ENCODE measurements around the gene MBNL1. TPM values are rescaled to one million over a fixed set of nuclear protein-coding genes. Genes with fewer than 3 reads are reported as not detected.

Gene MBNL1
- total RNA-seq, 1 experiment from 2014 or later, result 117 TPM

- ChIA-PET POLR2A (ENCODE audit: low non-redundant PET) (interaction anchor here (0.7 kb wide), 1 partner anchor 134 kb away, joined by 3 read pairs; no protein-coding TSS in a partner anchor), CTCF (interaction anchor here (1.1 kb wide), 1 partner anchor 201 kb away, joined by 3 read pairs; no protein-coding TSS in a partner anchor)
- peaks cover 4% of the 10 kb centered on the region for H3K4me1 ChIP-seq (ENCODE audit: insufficient read depth, low read length, poor library complexity, severe bottlenecking)
- intact Hi-C loops (cut with micrococcal nuclease; ENCODE audit: unreplicated experiment), result no loop called here
- no peak overlapping the region for H3K4me3 ChIP-seq (ENCODE audit: low read depth, low read length, poor library complexity, severe bottlenecking)
- H3K27ac ChIP-seq (ENCODE audit: low read depth, low read length, poor library complexity, severe bottlenecking), result no peak overlapping the region
- no peak for DNase-seq (ENCODE audit: low spot score)
- no peaks in the 10 kb centered on the region for H3K27me3 ChIP-seq (replicated peaks; ENCODE audit: insufficient read depth, low read depth, low read length, poor library complexity)
- no peaks in the 10 kb centered on the region for H3K36me3 ChIP-seq (ENCODE audit: insufficient read depth, low read length, poor library complexity, severe bottlenecking)
- BruUV-seq (replicated peaks), result no TSS peak
- TF ChIP-seq CTCF (conservative IDR thresholded peaks at IDR 0.05; ENCODE audit: low read depth, low read length), result no peak
- no peak for TF ChIP-seq EZH2 (IDR thresholded peaks at IDR 0.05; ENCODE audit: borderline replicate concordance, low read depth, low read length, poor library complexity, severe bottlenecking)
- H3K9me3 ChIP-seq (ENCODE audit: low read depth, low read length, poor library complexity, severe bottlenecking), result no peaks in the 10 kb centered on the region
These were observed 25.4 kb upstream of the MBNL1 start for GRCh38 chr3:152243301-152243711.

- Histone ChIP-seq H3K9me3 (ENCODE audit: low read depth, low read length, poor library complexity, severe bottlenecking) (no peaks in the 10 kb centered on the region), H3K27me3 (replicated peaks; ENCODE audit: insufficient read depth, low read depth, low read length, poor library complexity) (no peaks in the 10 kb centered on the region), H3K27ac (ENCODE audit: low read depth, low read length, poor library complexity, severe bottlenecking) (no peak overlapping the region), H3K4me1 (ENCODE audit: insufficient read depth, low read length, poor library complexity, severe bottlenecking) (peaks cover 4% of the 10 kb centered on the region), H3K36me3 (ENCODE audit: insufficient read depth, low read length, poor library complexity, severe bottlenecking) (no peaks in the 10 kb centered on the region), H3K4me3 (ENCODE audit: low read depth, low read length, poor library complexity, severe bottlenecking) (no peak overlapping the region)
- intact Hi-C loops (cut with micrococcal nuclease; ENCODE audit: unreplicated experiment), result no loop called here
- DNase-seq (ENCODE audit: low spot score), result peak; percentile 43
- BruUV-seq (replicated peaks), result no TSS peak
- ChIA-PET CTCF (interaction anchor here (0.6 to 1.1 kb wide), 2 partner anchors 200 to 234 kb away, joined by 3 read pairs; no protein-coding TSS in a partner anchor), POLR2A (ENCODE audit: low non-redundant PET) (interaction anchor here (0.5 kb wide), 1 partner anchor 110 kb away, joined by 3 read pairs; no protein-coding TSS in a partner anchor)
- no peak for TF ChIP-seq EZH2 (IDR thresholded peaks at IDR 0.05; ENCODE audit: borderline replicate concordance, low read depth, low read length, poor library complexity, severe bottlenecking)
- no peak for TF ChIP-seq CTCF (conservative IDR thresholded peaks at IDR 0.05; ENCODE audit: low read depth, low read length)
These were observed 24.8 kb upstream of the MBNL1 start for GRCh38 chr3:152243721-152244516.

GRCh38 chr3:152244517-152244888, 24.2 kb upstream of the MBNL1 start:
- ChIA-PET CTCF (no interaction called here), POLR2A (ENCODE audit: low non-redundant PET) (interaction anchor here (0.5 kb wide), 1 partner anchor 111 kb away, joined by 3 read pairs; no protein-coding TSS in a partner anchor)
- H3K4me1 ChIP-seq (ENCODE audit: insufficient read depth, low read length, poor library complexity, severe bottlenecking), result peaks cover 4% of the 10 kb centered on the region
- H3K27ac ChIP-seq (ENCODE audit: low read depth, low read length, poor library complexity, severe bottlenecking), result no peak overlapping the region
- H3K27me3 ChIP-seq (replicated peaks; ENCODE audit: insufficient read depth, low read depth, low read length, poor library complexity), result no peaks in the 10 kb centered on the region
- intact Hi-C loops (cut with micrococcal nuclease; ENCODE audit: unreplicated experiment), result no loop called here
- no peaks in the 10 kb centered on the region for H3K9me3 ChIP-seq (ENCODE audit: low read depth, low read length, poor library complexity, severe bottlenecking)
- H3K36me3 ChIP-seq (ENCODE audit: insufficient read depth, low read length, poor library complexity, severe bottlenecking), result no peaks in the 10 kb centered on the region
- H3K4me3 ChIP-seq (ENCODE audit: low read depth, low read length, poor library complexity, severe bottlenecking), result no peak overlapping the region
- BruUV-seq (replicated peaks), result no TSS peak
- TF ChIP-seq EZH2 (IDR thresholded peaks at IDR 0.05; ENCODE audit: borderline replicate concordance, low read depth, low read length, poor library complexity, severe bottlenecking), result no peak
- no peak for TF ChIP-seq CTCF (conservative IDR thresholded peaks at IDR 0.05; ENCODE audit: low read depth, low read length)
- no peak for DNase-seq (ENCODE audit: low spot score)
